IMR-90 (cell line): ENCODE measurements around the gene M6PR. TPM values are rescaled to one million over a fixed set of nuclear protein-coding genes. Genes with fewer than 3 reads are reported as not detected.

Experiments used
- ATAC-seq: fragments of 200-7000 bp; cut with Tn5 transposase; 2 replicates; pipeline ENCODE4 v1.9.1; 2020; ENCODE audit warnings: low read depth, mild to moderate bottlenecking, moderate library complexity
- BruUV-seq: library from RNA; stranded (reverse); fragments of 400-500 nt; replicated peaks from 2 replicates; lab custom pipeline; 2021; lab: Mats Ljungman, UMichigan
- CTCF ChIA-PET: fragments of 300-600 bp; formaldehyde crosslinking; extraction: SDS; loops from one replicate; lab custom pipeline; 2021; ENCODE audit warnings: antibody characterized with exemption; lab: Yijun Ruan, JAX
- POLR2A ChIA-PET: fragments of 300-600 bp; sonication (Branson Sonifier 250); formaldehyde crosslinking; loops from one replicate; lab custom pipeline; 2022; ENCODE audit warnings: antibody characterized with exemption; ENCODE audit not compliant: unreplicated experiment; lab: Charles Lee
- DNase-seq: peaks from one replicate; pipeline ENCODE4 v3.0.0; 2013
- H2AFZ ChIP-seq: replicated peaks from 2 replicates; pipeline ENCODE3; 2013; ENCODE audit warnings: low read length, mild to moderate bottlenecking; ENCODE audit not compliant: poor library complexity
- H2AK5ac ChIP-seq: 2 replicates; pipeline ENCODE4 v1.6.1; 2013; ENCODE audit warnings: low read depth, low read length, inconsistent platforms
- H2AK9ac ChIP-seq: replicated peaks from 2 replicates; pipeline ENCODE3; 2013; ENCODE audit warnings: mild to moderate bottlenecking, low read depth, low read length, moderate library complexity; ENCODE audit not compliant: poor library complexity
- H2BK120ac ChIP-seq: 2 replicates; pipeline ENCODE4 v1.6.1; 2013; ENCODE audit warnings: low read depth, low read length, inconsistent platforms
- H2BK15ac ChIP-seq: 3 replicates; pipeline ENCODE4 v1.6.1; 2013; ENCODE audit warnings: low read depth, low read length, inconsistent platforms
- H2BK20ac ChIP-seq: 2 replicates; pipeline ENCODE4 v1.6.1; 2013; ENCODE audit warnings: low read depth, mild to moderate bottlenecking, inconsistent platforms, low read length, moderate library complexity
- H2BK5ac ChIP-seq: 2 replicates; pipeline ENCODE4 v1.6.1; 2013; ENCODE audit warnings: mild to moderate bottlenecking, low read depth, low read length, inconsistent platforms; ENCODE audit not compliant: poor library complexity, severe bottlenecking
- H3K14ac ChIP-seq: replicated peaks from 2 replicates; pipeline ENCODE4 v1.6.1; 2013; ENCODE audit warnings: low read depth, low read length, inconsistent platforms
- H3K18ac ChIP-seq: 2 replicates; pipeline ENCODE4 v1.6.1; 2013; ENCODE audit warnings: low read depth, low read length, control low read depth
- H3K23ac ChIP-seq: 2 replicates; pipeline ENCODE4 v1.6.1; 2013; ENCODE audit warnings: low read depth, low read length, inconsistent platforms
- H3K27ac ChIP-seq: 2 replicates; pipeline ENCODE4 v1.5.1; 2013; ENCODE audit warnings: mild to moderate bottlenecking, control low read depth, low read length; ENCODE audit not compliant: insufficient read depth
- H3K27me3 ChIP-seq: 2 replicates; pipeline ENCODE4 v1.6.1; 2013; ENCODE audit warnings: low read length; ENCODE audit not compliant: control insufficient read depth, insufficient read depth
- H3K36me3 ChIP-seq: 2 replicates; pipeline ENCODE4 v1.6.1; 2013; ENCODE audit warnings: low read length, mixed read lengths; ENCODE audit not compliant: control insufficient read depth, insufficient read depth
- H3K4ac ChIP-seq: 2 replicates; pipeline ENCODE4 v1.6.1; 2013; ENCODE audit warnings: low read depth, low read length, inconsistent platforms
- H3K4me1 ChIP-seq: 2 replicates; pipeline ENCODE4 v1.6.1; 2013; ENCODE audit warnings: low read length, mixed read lengths; ENCODE audit not compliant: control insufficient read depth, insufficient read depth
- H3K4me2 ChIP-seq: 2 replicates; pipeline ENCODE4 v1.6.1; 2013; ENCODE audit warnings: low read depth, mild to moderate bottlenecking, control low read depth, low read length, moderate library complexity
- H3K4me3 ChIP-seq: 2 replicates; pipeline ENCODE4 v1.5.1; 2013; ENCODE audit warnings: low read depth, mild to moderate bottlenecking, control low read depth, low read length, moderate library complexity; ENCODE audit not compliant: insufficient read depth
- H3K56ac ChIP-seq: 2 replicates; pipeline ENCODE4 v1.6.1; 2013; ENCODE audit warnings: low read length, inconsistent platforms; ENCODE audit not compliant: insufficient read depth; ENCODE audit errors: extremely low read depth
- H3K79me1 ChIP-seq, 2 experiments: 2 replicates each; pipeline ENCODE4 v1.6.1; 2013; ENCODE audit warnings: low read length in 2 of 2, inconsistent platforms in 1 of 2, low read depth in 1 of 2
- H3K9ac ChIP-seq: 2 replicates; pipeline ENCODE4 v1.6.1; 2013; ENCODE audit warnings: low read depth, low read length, control low read depth
- H3K9me1 ChIP-seq: 2 replicates; pipeline ENCODE4 v1.6.1; 2013; ENCODE audit warnings: low read length, inconsistent platforms; ENCODE audit not compliant: insufficient read depth
- H3K9me3 ChIP-seq: 2 replicates; pipeline ENCODE4 v1.6.1; 2013; ENCODE audit warnings: low read length; ENCODE audit not compliant: control insufficient read depth, insufficient read depth
- H4K20me1 ChIP-seq: 2 replicates; pipeline ENCODE4 v1.6.1; 2013; ENCODE audit warnings: low read length, inconsistent platforms; ENCODE audit not compliant: insufficient read depth
- H4K5ac ChIP-seq: 2 replicates; pipeline ENCODE4 v1.6.1; 2013; ENCODE audit warnings: mild to moderate bottlenecking, low read depth, low read length, control low read depth
- H4K8ac ChIP-seq, 2 experiments: 2 replicates each; pipeline ENCODE4 v1.6.1; 2013; ENCODE audit warnings: low read depth in 2 of 2, low read length in 2 of 2, control low read depth in 1 of 2, inconsistent platforms in 1 of 2
- H4K91ac ChIP-seq: 2 replicates; pipeline ENCODE4 v1.6.1; 2013; ENCODE audit warnings: low read depth, low read length, inconsistent platforms; ENCODE audit not compliant: insufficient read depth
- BHLHE40 ChIP-seq: fragments of 150-350 bp; IDR thresholded peaks from 2 replicates; pipeline ENCODE4 v1.6.1; 2016; ENCODE audit warnings: mild to moderate bottlenecking, low read depth, low read length
- CTCF ChIP-seq: conservative IDR thresholded peaks from 2 replicates; pipeline ENCODE4 v1.5.1; 2012; ENCODE audit warnings: mild to moderate bottlenecking, low read depth, low read length, improper control_type of control experiment
- ELK1 ChIP-seq: fragments of 150-350 bp; IDR thresholded peaks from 2 replicates; pipeline ENCODE4 v1.6.1; 2016; ENCODE audit warnings: low read depth, mild to moderate bottlenecking, low read length, moderate library complexity, borderline replicate concordance
- FOS ChIP-seq: fragments of 150-350 bp; IDR thresholded peaks from 2 replicates; pipeline ENCODE4 v1.6.1; 2016; ENCODE audit warnings: low read depth, low read length
- MAZ ChIP-seq: IDR thresholded peaks from 2 replicates; pipeline ENCODE4 v1.6.1; 2012; ENCODE audit warnings: low read depth, mild to moderate bottlenecking, low read length, improper control_type of control experiment, moderate library complexity, borderline replicate concordance
- MXI1 ChIP-seq: IDR thresholded peaks from 2 replicates; pipeline ENCODE4 v1.6.1; 2012; ENCODE audit warnings: low read depth, mild to moderate bottlenecking, low read length, moderate library complexity, borderline replicate concordance
- NFE2L2 ChIP-seq: fragments of 150-350 bp; IDR thresholded peaks from 2 replicates; pipeline ENCODE4 v1.6.1; 2016; ENCODE audit warnings: low read depth, mild to moderate bottlenecking, low read length
- RAD21 ChIP-seq: IDR thresholded peaks from 2 replicates; pipeline ENCODE4 v1.6.1; 2012; ENCODE audit warnings: low read length, improper control_type of control experiment
- RCOR1 ChIP-seq: IDR thresholded peaks from 2 replicates; pipeline ENCODE4 v1.6.1; 2012; ENCODE audit warnings: mild to moderate bottlenecking, low read length, improper control_type of control experiment; ENCODE audit not compliant: insufficient replicate concordance
- USF2 ChIP-seq: fragments of 150-350 bp; IDR thresholded peaks from 2 replicates; pipeline ENCODE4 v1.6.1; 2017; ENCODE audit warnings: mild to moderate bottlenecking, antibody characterized with exemption, low read length, low read depth
- WGBS, 2 experiments: methylation state at CpG; one replicate each; pipeline versions ENCODE4 v1.1.5 to v1.1.7; 2013; ENCODE audit warnings: missing lambda C conversion rate in 2 of 2; ENCODE audit not compliant: insufficient read length in 1 of 2; ENCODE audit errors: extremely low coverage in 2 of 2; 5-methylcytosine and 5-hydroxymethylcytosine counted together
- dilution Hi-C: fragments of 300-500 bp; cut with HindIII; formaldehyde crosslinking; loops from one replicate; pipeline ENCODE4 v1.14.3; 2018; ENCODE audit warnings: low sequenced_read_pairs; ENCODE audit not compliant: unreplicated experiment
- in situ Hi-C: fragments of 300-500 bp; cut with MboI; formaldehyde crosslinking; loops from 3 replicates; pipeline ENCODE4 v1.14.3; 2019; ENCODE audit warnings: low sequenced_read_pairs, inconsistent platforms, mixed read lengths
- intact Hi-C: fragments of 100-400 bp; cut with micrococcal nuclease; formaldehyde crosslinking; loops from 2 replicates; pipeline ENCODE4 v1.10.0; 2022
- polyA plus RNA-seq, 3 experiments: library from polyadenylated mRNA; depleted of rRNA; stranded (reverse); fragments of >200 nt; gene quantifications; 2 replicates each; pipeline ENCODE4 v1.2.3, GENCODE V29; 2012; ENCODE audit warnings: low replicate concordance in 1 of 3
- total RNA-seq: library from RNA; depleted of rRNA; stranded (reverse); fragments of >200 nt; gene quantifications from 2 replicates; pipeline ENCODE4 v1.2.3, GENCODE V29; 2012

Gene M6PR
- total and polyA plus RNA-seq, 2 of the 4 experiments (the other 2 are of a cell fraction): 86.6 to 140 TPM

GRCh38 chr12:8906266-8907180 lies 42.9 kb downstream of the M6PR start (continued):
- TF ChIP-seq USF2: no peak

DNA sequence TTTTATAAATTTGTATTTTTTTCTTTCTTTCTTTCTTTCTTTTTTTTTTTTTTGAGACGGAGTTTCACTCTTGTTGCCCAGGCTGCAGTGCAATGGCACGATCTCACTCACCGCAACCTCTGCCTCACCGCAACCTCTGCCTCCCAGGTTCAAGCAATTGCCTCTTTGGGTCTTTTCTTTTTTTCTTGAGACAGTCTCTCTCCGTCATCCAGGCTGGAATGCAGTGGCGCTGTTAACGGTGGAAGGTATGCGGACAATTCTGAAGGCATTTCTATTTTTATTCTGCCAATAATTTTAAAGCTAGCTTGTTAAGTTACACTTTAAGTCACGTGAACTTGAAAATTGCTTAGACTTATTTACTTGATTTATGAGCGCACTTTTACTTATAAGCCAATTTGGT lies 43.9 kb downstream of the M6PR start:
- Histone ChIP-seq H3K27ac (no peak overlapping the region), H3K4me2 (no peak overlapping the region), H3K9me1 (no peaks in the 10 kb centered on the region), H2BK20ac (no peak overlapping the region), H2AFZ (no peak overlapping the region), H3K18ac (no peak overlapping the region), H4K8ac (no peak overlapping the region), H2AK9ac (no peak overlapping the region), H4K5ac (no peak overlapping the region), H3K36me3 (no peaks in the 10 kb centered on the region), H3K14ac (no peak overlapping the region), H2BK120ac (no peak overlapping the region), H3K27me3 (peaks cover 2% of the 10 kb centered on the region), H3K9ac (no peak overlapping the region), H3K56ac (no peak overlapping the region), H2BK15ac (no peak overlapping the region), H3K23ac (no peak overlapping the region), H3K9me3 (no peaks in the 10 kb centered on the region), H3K4ac (no peak overlapping the region), H3K4me1 (no peaks in the 10 kb centered on the region), H2AK5ac (no peak overlapping the region), H3K79me1 (no peaks in the 10 kb centered on the region), H4K20me1 (no peaks in the 10 kb centered on the region), H2BK5ac (no peak overlapping the region), H4K91ac (no peak overlapping the region), H3K4me3 (no peak overlapping the region)
- no peak for DNase-seq
- TF ChIP-seq FOS (no peak), RAD21 (no peak), BHLHE40 (no peak), NFE2L2 (no peak), MXI1 (no peak), RCOR1 (no peak), MAZ (no peak), ELK1 (no peak), USF2 (no peak), CTCF (no peak)
- in situ Hi-C loops (no loop called here), dilution Hi-C loops (no loop called here), intact Hi-C loops (loop anchor here (10.0 kb wide), 1 partner anchor 81 kb away; the partner anchor contains the start of gene A2ML1)
- ChIA-PET POLR2A (no interaction called here), CTCF (interaction anchor here (1.2 kb wide), 1 partner anchor 14 kb away, joined by 4 read pairs; no protein-coding TSS in a partner anchor)
- ATAC-seq: no peak
- WGBS, 2 experiments: no CpG with 5 or more reads among the region's 10 CpGs
- no TSS peak for BruUV-seq
